WI38 (cell line): Measurements from ENCODE around the gene PDE8A.

Source experiments
- H3K4me3 ChIP-seq: 2 replicates; pipeline ENCODE4 v1.5.1; 2011; ENCODE audit warnings: low read depth, mild to moderate bottlenecking, control low read depth, low read length
- TF ChIP-seq, protein P1 (sequence below): IDR thresholded peaks from 2 replicates; pipeline ENCODE4 v1.5.1; 2012; ENCODE audit warnings: low read depth, mild to moderate bottlenecking, control low read depth, low read length

PDE8A gene

DNA sequence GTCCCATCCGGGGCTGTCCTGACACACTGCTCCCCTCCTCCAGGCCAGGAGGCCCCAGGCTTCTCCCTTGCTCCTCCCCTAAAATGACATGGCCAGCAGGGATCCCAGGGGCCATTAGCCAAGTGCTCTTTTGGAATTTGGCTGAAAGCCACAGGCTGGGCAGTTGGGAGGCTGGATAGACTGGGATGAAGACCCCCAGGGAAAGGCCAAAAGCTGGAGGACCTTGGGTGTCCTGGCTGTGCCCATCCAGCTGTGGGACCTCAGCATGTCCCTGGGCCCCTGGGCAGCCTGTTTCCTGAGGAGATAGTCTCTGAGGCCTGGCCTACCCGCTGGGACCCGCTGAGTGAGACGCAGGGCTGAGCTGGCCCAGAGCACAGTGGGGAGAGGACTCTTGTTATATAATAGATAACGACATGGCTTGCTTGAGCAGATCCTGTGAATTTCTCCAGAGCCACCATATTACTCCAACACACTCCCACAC lies 5.7 kb upstream of the PDE8A start:
- no peak overlapping the region for H3K4me3 ChIP-seq
- TF ChIP-seq, protein P1, sequence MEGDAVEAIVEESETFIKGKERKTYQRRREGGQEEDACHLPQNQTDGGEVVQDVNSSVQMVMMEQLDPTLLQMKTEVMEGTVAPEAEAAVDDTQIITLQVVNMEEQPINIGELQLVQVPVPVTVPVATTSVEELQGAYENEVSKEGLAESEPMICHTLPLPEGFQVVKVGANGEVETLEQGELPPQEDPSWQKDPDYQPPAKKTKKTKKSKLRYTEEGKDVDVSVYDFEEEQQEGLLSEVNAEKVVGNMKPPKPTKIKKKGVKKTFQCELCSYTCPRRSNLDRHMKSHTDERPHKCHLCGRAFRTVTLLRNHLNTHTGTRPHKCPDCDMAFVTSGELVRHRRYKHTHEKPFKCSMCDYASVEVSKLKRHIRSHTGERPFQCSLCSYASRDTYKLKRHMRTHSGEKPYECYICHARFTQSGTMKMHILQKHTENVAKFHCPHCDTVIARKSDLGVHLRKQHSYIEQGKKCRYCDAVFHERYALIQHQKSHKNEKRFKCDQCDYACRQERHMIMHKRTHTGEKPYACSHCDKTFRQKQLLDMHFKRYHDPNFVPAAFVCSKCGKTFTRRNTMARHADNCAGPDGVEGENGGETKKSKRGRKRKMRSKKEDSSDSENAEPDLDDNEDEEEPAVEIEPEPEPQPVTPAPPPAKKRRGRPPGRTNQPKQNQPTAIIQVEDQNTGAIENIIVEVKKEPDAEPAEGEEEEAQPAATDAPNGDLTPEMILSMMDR = no peak

DNA sequence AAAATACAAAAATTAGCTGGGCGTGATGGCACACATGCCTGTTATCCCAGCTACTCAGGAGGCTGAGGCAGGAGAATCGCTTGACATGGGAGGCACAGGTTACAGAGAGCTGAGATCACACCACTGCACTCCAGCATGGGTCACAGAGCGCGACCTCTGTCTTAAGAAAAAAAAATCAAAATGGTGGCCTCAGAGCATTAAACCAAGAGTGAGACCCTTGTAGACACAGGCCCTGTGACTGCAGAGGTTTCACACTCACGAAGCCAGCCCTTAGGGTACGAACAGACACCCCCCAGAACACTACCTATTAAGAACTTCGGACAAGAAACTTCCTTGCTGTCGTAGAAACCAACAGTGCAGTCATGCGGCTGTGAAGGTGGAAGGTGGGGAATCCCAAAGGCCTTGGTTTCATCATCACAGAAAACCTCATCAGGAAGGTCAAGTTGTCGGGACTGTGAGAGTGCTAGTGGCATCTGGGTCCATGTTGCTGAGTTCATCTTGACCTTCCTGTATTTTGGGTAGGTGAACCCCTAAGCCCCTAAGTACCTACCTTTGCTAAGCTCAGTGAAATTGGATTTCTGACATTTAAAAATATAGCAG lies 4.8 kb upstream of the PDE8A start:
- H3K4me3 ChIP-seq = no peak overlapping the region
- TF ChIP-seq, protein P1 = no peak

DNA sequence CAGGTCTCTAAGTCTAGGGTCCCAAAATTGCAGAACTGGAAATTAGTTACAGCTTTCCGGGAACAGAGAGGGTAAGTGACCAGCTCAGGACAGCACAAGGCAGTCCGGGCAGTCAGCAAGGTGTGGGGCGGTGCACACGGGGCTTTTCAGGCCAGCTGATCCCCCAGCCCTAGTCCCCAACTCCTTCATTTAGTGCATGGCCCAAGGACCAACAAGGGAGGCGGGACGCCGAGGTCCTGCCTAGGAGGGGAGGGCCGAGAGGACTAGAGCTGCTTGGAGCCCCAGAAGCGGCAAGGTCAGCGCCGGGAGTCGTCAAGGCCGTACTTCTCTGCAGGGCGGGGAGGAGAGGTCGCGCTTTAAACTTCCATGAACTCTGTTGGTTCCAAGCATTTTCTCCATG lies 2.0 kb upstream of the PDE8A start:
- TF ChIP-seq, protein P1 = no peak
- no peak overlapping the region for H3K4me3 ChIP-seq

DNA sequence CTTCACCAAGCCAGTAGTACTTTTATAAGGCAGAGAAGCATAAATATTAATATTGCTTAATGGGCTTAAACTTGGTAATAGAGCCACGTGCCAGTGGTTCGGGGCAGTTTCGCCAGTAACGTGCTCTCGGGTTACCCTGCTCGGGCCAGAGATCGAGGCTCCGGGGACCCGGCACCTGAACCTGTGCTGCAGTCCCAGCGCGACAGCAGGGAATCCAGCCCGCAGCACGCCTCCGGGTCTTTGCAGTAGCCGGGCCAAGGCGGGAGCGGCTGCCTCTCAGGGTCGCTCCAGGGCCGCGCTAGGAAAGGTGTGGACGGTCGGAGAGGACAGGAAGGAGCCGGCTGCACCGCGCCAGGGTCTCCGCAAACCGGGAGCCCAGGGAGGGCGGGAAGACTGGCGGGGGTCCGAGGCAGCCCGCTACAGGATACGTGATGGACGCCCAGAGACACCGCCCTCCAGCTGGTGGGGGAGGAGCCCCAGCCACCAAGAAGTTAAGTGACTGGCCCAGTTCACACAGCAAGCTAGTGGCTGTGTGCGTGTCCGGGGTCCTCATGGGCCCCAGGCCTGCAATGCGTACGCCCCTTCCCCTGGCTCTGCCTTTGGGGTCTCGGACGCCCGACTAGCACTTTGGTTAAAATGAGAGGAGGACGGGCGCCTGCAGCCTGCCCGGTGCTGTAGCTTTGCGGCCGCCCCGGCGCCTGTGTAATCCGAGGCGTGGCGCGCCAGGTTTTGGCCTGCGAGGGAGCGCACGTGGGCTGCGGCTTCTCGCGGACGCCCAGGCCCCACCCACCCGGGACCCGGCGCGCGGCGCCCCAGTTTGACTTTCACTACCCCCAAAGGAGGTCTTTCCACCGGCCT lies 1.2 kb upstream of the PDE8A start:
- TF ChIP-seq, protein P1 = no peak
- H3K4me3 ChIP-seq = peak overlapping the region; percentile 81

DNA sequence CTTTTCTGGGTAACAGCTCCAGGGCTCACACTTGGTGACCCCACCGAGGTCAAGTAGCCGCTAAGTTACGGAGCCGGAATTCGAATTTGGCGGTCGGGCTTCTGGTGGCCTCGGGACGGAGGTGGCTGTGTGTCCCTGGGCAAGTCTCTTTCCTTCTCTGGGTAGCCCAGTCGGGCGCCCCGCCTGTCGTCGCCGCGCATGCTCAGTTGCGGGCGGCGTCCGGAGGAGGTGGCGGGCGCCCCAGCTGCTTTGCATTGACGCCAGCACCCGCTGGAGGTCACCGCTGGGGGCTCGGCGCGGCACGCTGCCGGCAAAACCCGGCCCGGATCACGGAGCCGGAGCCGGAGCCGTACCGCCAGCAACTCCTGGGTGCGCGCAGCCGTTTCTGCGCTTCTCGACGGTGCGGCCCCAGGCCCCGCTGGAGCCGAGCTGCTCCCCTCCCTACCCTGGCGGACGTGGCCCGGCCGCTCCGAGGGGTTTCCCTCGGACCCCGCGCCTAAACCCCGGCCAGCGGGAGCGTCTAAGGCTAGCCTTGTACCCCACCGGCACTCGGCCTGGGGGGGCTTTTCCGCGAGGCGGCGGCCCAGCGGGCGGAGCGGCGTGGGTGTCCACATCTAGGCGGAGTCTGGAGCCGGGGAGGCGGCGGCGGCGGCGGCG lies 474 bp upstream of the PDE8A start:
- TF ChIP-seq, protein P1 = no peak
- peak overlapping the region; percentile 81 for H3K4me3 ChIP-seq

DNA sequence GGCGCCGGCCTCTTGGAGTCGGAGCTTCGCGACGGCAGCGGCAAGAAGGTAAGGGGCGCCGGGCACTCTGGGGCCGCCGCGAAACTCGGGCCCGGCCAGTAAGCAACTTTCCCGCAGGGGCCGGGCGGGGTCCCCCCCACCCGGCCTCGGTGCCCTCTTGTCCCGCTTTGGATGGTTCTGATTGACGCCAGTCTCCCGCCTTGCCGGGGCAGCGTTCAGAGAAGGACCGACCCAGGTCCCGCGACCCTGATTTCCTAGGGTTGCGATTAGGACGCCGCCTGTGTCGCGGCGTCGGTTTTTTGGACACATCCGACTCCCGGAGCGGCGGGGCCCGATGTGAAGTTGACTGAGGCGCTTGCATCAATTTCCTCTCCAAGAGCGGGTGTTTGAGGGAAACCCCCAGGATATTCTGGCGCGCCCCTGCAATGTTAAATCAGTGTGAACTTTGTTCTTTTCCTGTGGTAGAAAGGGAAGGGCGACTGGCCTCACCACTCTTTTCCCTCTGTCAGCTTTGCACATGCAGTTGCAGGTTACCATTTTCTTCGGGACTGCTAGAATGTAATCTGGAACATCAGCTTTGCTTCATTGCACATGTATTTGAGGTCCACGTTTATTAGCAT lies 755 bp downstream of the PDE8A start:
- TF ChIP-seq, protein P1 = no peak

More for the DNA sequence above, 755 bp downstream of the PDE8A start:
- H3K4me3 ChIP-seq = peak overlapping the region; percentile 81
